GM13976 (cell line): ENCODE data around the gene PRDX6.

Experiments used
- DNase-seq: peaks from one replicate; pipeline ENCODE4 v3.0.0; 2012; ENCODE audit warnings: low spot score
- in situ Hi-C: fragments of 300-500 bp; cut with MboI; formaldehyde crosslinking; loops from one replicate; pipeline ENCODE4 v1.12.0; 2022; ENCODE audit warnings: low sequenced_read_pairs, mixed read lengths, inconsistent platforms; ENCODE audit not compliant: unreplicated experiment
- TF ChIP-seq, protein P1 (sequence below): IDR thresholded peaks from 2 replicates; pipeline ENCODE4 v1.5.1; 2012; ENCODE audit warnings: borderline replicate concordance, mild to moderate bottlenecking; ENCODE audit not compliant: insufficient read depth; ENCODE audit errors: extremely low read depth, missing control alignments, control extremely low read depth

Gene PRDX6

DNA sequence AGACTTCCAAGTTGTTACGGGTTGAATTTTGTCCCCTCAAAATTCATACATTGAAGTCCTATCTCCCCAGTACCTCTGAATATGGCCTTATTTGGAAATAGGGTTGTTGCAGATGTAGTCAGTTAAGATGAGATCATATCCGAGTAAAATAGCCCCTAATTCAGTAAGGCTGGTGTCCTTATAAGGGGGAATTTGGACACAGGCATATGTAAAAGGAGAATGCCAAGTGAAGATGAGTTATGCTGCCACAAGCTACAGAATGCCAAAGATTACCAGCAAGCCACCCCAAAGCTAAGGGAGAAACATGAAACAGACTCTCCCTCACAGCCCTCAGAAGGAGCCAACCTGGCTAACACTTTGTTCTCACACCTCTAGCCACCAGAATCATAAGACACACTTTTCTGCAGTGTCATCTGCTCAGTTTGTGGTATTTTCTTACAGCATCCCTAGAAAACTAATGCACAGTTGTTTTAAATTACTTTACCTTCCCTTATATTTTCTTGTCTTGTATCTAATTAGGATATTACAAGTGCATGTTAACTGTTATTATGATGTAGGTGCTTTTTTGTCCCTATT lies 43.3 kb upstream of the PRDX6 start:
- TF ChIP-seq, protein P1, sequence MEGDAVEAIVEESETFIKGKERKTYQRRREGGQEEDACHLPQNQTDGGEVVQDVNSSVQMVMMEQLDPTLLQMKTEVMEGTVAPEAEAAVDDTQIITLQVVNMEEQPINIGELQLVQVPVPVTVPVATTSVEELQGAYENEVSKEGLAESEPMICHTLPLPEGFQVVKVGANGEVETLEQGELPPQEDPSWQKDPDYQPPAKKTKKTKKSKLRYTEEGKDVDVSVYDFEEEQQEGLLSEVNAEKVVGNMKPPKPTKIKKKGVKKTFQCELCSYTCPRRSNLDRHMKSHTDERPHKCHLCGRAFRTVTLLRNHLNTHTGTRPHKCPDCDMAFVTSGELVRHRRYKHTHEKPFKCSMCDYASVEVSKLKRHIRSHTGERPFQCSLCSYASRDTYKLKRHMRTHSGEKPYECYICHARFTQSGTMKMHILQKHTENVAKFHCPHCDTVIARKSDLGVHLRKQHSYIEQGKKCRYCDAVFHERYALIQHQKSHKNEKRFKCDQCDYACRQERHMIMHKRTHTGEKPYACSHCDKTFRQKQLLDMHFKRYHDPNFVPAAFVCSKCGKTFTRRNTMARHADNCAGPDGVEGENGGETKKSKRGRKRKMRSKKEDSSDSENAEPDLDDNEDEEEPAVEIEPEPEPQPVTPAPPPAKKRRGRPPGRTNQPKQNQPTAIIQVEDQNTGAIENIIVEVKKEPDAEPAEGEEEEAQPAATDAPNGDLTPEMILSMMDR = no peak
- DNase-seq = no peak
- in situ Hi-C loops = loop anchor here (10.0 to 25.0 kb wide), 3 partner anchors 391 to 778 kb away; partner anchors contain the start of genes CENPL and DARS2

DNA sequence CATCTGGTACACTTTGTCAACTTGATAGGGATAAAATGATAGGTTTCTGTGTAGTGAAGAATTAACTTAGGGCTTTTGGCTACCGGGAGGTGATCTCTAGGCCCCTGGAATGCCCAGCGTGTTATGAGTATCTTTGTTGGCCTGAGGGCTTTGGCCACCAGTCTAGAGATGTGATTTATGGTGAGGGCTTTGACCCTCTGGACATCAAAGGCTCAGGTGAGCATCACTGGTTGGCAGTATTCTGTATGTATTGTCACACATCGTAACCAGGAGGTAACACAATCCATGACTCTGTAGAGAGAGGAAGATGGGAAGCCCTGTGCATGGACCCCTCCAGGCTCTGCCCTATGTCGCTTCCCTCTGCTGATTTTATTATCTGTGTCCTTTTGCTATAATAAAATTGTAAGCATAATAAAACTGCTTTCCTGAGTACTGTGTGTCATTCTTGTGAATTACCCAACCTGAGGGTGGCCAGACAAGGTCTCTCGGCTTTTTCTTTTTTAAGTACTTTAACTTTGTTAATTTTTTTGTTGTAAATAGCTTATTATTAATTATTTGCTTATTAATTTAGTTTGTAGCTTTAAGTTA lies 40.2 kb upstream of the PRDX6 start:
- TF ChIP-seq, protein P1 = no peak
- in situ Hi-C loops = loop anchor here (10.0 to 25.0 kb wide), 3 partner anchors 388 to 775 kb away; partner anchors contain the start of genes CENPL and DARS2
- no peak for DNase-seq

DNA sequence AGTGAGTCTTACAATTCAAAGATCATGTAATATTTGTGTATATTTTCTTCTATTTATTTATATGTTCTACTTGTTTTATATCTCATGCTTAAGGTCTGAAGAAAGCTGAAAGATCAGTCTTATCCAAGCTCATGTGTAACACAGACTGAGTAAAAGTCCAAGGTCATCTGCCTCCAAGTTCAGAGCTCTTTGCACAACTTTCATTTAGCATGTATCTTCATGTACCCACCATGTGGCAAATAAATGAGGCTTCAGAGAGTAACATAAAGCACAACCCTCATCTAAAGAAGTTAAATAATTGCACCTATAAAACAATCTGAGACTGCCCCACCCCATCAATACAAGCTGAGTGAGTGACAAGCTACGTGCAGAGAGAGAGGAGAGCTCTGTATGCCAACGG lies 38.5 kb upstream of the PRDX6 start:
- DNase-seq = no peak
- in situ Hi-C loops = loop anchor here (10.0 to 25.0 kb wide), 3 partner anchors 386 to 774 kb away; partner anchors contain the start of genes CENPL and DARS2
- TF ChIP-seq, protein P1 = no peak

DNA sequence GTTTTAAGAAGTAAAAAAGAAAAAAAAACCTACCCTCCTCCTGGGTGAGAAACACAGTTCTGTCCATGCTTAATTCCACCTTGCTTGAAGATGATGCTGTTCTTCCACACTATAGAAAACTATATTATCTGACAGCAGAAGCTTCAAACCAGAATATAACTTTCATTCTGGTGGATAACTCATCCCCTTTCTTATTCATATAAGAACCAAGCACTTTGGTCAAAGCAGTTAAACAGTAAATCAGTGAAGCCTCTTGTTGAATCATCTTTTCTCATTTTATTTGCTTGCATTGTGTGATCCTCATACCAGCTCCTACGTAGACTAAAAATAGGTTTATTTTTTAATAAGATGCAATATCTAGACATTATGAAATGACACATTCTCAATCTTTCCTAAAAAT lies 36.7 kb upstream of the PRDX6 start:
- TF ChIP-seq, protein P1 = no peak
- in situ Hi-C loops = loop anchor here (25.0 kb wide), 1 partner anchor 772 kb away; no protein-coding TSS in a partner anchor

DNA sequence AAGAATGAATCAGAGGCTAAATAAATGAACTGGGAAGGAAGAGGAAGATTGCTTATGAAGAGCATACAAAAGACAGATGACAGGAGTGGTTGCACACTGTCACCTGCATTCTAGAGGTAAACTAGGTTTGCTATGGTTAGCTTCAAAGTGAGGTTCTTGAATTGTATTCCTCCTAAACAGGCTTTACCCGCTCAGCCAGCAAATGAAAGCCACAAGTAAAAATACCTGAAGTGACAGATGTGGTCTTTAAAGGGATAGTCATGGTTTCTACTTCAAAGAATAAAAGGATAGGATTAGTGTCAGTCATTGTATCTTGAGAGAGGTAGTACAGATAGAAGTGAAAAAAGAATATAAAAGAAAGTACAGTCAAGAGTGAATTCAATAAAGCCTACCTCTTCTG lies 32.4 kb upstream of the PRDX6 start:
- in situ Hi-C loops = loop anchor here (25.0 kb wide), 1 partner anchor 768 kb away; no protein-coding TSS in a partner anchor
- TF ChIP-seq, protein P1 = no peak
- no peak for DNase-seq

More for the DNA sequence above, 36.7 kb upstream of the PRDX6 start:
- no peak for DNase-seq

DNA sequence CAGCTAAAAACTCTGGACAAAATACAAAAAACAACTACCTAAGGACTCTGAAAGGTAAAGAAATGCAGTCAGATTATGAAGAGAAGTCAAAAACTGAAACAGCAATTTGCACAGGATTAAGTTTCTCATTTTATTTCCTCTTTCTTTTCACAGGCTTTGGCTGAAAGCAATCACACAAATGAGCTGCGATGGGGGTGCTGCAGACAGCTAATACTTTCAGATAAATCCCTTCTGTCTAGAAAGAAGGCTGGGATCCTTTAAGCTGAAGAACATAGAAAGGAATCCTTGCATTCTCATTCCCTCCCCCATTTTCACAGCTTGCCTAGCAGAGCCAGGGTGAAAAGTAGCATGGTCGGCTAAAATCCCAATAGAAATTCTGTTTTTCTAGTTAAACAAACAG lies 32.0 kb upstream of the PRDX6 start:
- TF ChIP-seq, protein P1 = no peak
- in situ Hi-C loops = loop anchor here (25.0 kb wide), 1 partner anchor 767 kb away; no protein-coding TSS in a partner anchor

More for the DNA sequence above, 32.0 kb upstream of the PRDX6 start:
- no peak for DNase-seq
